ENCODE results near the gene HDDC2.

HDDC2 gene

DNA sequence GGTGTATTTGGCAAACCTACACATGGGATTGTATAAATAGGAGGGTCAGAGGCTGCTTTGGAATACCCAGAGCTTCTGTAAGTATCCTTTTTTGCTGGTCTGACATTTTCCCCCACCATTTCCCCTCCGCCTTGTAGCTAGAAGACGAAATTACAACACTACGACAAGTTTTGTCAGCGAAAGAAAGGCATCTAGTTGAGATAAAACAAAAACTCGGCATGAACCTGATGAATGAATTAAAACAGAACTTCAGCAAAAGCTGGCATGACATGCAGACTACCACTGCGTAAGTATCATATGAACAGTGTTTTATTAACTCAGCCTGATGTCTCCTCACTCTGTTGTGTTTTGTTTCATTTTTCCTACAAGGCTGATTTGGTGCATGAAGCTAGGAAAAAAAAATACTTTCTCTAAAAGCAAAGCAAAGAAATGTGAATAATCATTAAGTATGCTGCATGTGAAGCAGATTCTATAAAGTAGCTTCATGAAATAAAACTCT lies 72.7 kb downstream of the HDDC2 start:
- DNase-seq (ENCODE audit: low spot score in 2 of 2): no peak
- Mint-ChIP-seq H3K4me1 (no peaks in the 10 kb centered on the region), H3K27ac (no peak overlapping the region), H3K36me3 (no peaks in the 10 kb centered on the region), H3K9me3 (no peaks in the 10 kb centered on the region), H3K27me3 (no peaks in the 10 kb centered on the region), H3K4me3 (no peak overlapping the region)
- no peak for ATAC-seq (ENCODE audit: low read depth)

GRCh38 chr6:125227244-125227643 lies 74.5 kb downstream of the HDDC2 start:
- no peak for ATAC-seq (ENCODE audit: low read depth)
- peaks cover 1% of the 10 kb centered on the region for H3K27me3 Mint-ChIP-seq
- no peaks in the 10 kb centered on the region for H3K9me3 Mint-ChIP-seq
- H3K27ac Mint-ChIP-seq: no peak overlapping the region
- no peak overlapping the region for H3K4me3 Mint-ChIP-seq
- H3K36me3 Mint-ChIP-seq: no peaks in the 10 kb centered on the region
- H3K4me1 Mint-ChIP-seq: no peaks in the 10 kb centered on the region
- no peak for DNase-seq (ENCODE audit: low spot score in 2 of 2)
